ENCODE measurements around the gene VSTM1. TPM values are rescaled to one million over a fixed set of nuclear protein-coding genes. Genes with fewer than 3 reads are reported as not detected.

The VSTM1 gene
- total RNA-seq, 1 donor from 2014 or later, result not detected

- ChIA-PET CTCF (no interaction called here), POLR2A (interaction anchor here (0.6 kb wide), 1 partner anchor 63 kb away, joined by 5 read pairs; no protein-coding TSS in a partner anchor)
- no peak overlapping the region for H3K27ac Mint-ChIP-seq
- ATAC-seq (ENCODE audit: low read depth) (no peak), DNase-seq (no peak)
- peaks cover 1% of the 10 kb centered on the region for H3K27me3 Mint-ChIP-seq
- TF ChIP-seq, protein P1, sequence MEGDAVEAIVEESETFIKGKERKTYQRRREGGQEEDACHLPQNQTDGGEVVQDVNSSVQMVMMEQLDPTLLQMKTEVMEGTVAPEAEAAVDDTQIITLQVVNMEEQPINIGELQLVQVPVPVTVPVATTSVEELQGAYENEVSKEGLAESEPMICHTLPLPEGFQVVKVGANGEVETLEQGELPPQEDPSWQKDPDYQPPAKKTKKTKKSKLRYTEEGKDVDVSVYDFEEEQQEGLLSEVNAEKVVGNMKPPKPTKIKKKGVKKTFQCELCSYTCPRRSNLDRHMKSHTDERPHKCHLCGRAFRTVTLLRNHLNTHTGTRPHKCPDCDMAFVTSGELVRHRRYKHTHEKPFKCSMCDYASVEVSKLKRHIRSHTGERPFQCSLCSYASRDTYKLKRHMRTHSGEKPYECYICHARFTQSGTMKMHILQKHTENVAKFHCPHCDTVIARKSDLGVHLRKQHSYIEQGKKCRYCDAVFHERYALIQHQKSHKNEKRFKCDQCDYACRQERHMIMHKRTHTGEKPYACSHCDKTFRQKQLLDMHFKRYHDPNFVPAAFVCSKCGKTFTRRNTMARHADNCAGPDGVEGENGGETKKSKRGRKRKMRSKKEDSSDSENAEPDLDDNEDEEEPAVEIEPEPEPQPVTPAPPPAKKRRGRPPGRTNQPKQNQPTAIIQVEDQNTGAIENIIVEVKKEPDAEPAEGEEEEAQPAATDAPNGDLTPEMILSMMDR (IDR thresholded peaks at IDR 0.05), result no peak
- intact Hi-C loops (cut with micrococcal nuclease), result no loop called here
- H3K4me1 Mint-ChIP-seq, result no peaks in the 10 kb centered on the region
- no peak overlapping the region for H3K4me3 Mint-ChIP-seq
- H3K9me3 Mint-ChIP-seq, result peaks cover 11% of the 10 kb centered on the region
- no peaks in the 10 kb centered on the region for H3K36me3 Mint-ChIP-seq (ENCODE audit: low read depth)
Observed at GRCh38 chr19:54084410-54084809, 20.7 kb upstream of the VSTM1 start.

DNA sequence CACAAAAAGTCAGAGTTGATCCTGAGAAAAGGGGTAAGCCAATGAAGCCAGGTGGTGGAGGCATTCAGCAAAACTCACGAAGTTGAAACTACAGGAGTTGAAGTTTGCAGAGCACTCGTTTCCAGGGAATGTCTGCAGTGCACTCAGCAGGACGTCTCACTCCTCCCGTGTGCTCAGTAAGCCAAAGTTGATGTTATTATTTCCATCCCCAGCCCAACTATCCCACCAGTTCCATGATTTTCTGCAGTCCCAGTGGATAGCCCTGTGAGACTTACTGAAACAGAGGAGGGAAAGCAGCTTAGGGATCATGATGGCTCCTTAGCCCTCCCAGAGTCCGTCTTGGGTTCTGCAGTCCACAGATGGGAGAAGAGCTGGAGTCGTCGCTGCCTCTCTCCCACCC, 17.3 kb upstream of the VSTM1 start, which contains the start of gene TARM1:
TARM1 (minus strand) TSS at position 334 of the 400 bp plus-strand sequence; CDS start at position 309, 25 bp downstream.
- peaks cover 11% of the 10 kb centered on the region for H3K9me3 Mint-ChIP-seq
- intact Hi-C loops (cut with micrococcal nuclease), result no loop called here
- ChIA-PET POLR2A (no interaction called here), CTCF (no interaction called here)
- H3K4me1 Mint-ChIP-seq, result no peaks in the 10 kb centered on the region
- H3K27me3 Mint-ChIP-seq, result no peaks in the 10 kb centered on the region
- ATAC-seq (ENCODE audit: low read depth), result no peak
- H3K4me3 Mint-ChIP-seq, result no peak within 1 kb of the TSS
- H3K36me3 Mint-ChIP-seq (ENCODE audit: low read depth), result no peaks in the 10 kb centered on the region
- DNase-seq, result no peak
- no peak within 1 kb of the TSS for H3K27ac Mint-ChIP-seq
- TF ChIP-seq, protein P1 (IDR thresholded peaks at IDR 0.05), result no peak

DNA sequence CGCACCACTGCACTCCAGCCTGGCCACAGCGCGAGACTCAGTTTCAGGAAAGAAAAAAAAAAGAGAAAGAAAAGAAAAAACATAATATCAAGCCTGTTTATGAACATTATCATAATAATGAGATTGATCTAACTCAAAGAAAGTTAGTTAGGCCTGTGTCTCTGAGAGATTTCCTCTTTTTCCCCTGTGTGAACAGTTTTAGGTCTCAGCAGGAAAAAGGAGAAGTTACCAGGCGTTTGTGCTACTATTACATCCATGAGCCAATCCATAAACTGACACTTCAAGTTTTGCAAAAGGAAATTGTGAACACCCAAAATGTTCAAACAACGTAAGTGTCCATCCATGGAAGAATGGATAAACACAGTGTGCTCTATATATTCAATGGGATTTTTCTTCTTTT, 13.6 kb upstream of the VSTM1 start:
- no peaks in the 10 kb centered on the region for H3K27me3 Mint-ChIP-seq
- no peak for DNase-seq
- peaks cover 6% of the 10 kb centered on the region for H3K9me3 Mint-ChIP-seq
- ATAC-seq (ENCODE audit: low read depth), result no peak
- no peak overlapping the region for H3K4me3 Mint-ChIP-seq
- TF ChIP-seq, protein P1 (IDR thresholded peaks at IDR 0.05), result no peak
- H3K36me3 Mint-ChIP-seq (ENCODE audit: low read depth), result no peaks in the 10 kb centered on the region
- CTCF ChIA-PET, result no interaction called here
- intact Hi-C loops (cut with micrococcal nuclease), result no loop called here
- POLR2A ChIA-PET, result no interaction called here
- H3K27ac Mint-ChIP-seq, result no peak overlapping the region
- no peaks in the 10 kb centered on the region for H3K4me1 Mint-ChIP-seq

- no peak overlapping the region for H3K27ac Mint-ChIP-seq
- intact Hi-C loops (cut with micrococcal nuclease), result no loop called here
- no peak for DNase-seq
- H3K27me3 Mint-ChIP-seq, result no peaks in the 10 kb centered on the region
- H3K4me1 Mint-ChIP-seq, result no peaks in the 10 kb centered on the region
- POLR2A ChIA-PET, result no interaction called here
- H3K9me3 Mint-ChIP-seq, result no peaks in the 10 kb centered on the region
- no peaks in the 10 kb centered on the region for H3K36me3 Mint-ChIP-seq (ENCODE audit: low read depth)
- ATAC-seq (ENCODE audit: low read depth), result no peak
- TF ChIP-seq, protein P1 (IDR thresholded peaks at IDR 0.05), result no peak
- no peak overlapping the region for H3K4me3 Mint-ChIP-seq
- CTCF ChIA-PET, result no interaction called here
Observed at GRCh38 chr19:54074851-54075250, 11.2 kb upstream of the VSTM1 start.

DNA sequence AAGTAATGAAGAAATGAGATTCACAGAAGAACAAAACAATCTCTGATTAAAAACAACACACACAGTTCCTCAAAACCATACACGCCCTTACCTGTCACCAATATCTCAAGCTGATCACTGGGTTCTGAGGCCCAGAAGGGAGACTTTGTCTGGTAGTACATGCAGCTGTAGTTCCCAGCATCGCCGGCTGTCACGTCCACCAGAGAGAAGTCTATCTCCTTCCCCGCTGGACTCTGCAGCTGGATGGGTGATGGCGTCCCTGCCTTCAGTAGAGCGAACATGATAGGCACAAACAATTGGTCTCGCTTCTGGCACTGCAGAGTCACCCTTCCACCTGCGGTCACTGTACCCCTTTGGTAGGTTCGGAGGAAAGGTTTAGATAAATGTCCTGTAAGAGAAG, 10.1 kb upstream of the VSTM1 start:
- CTCF ChIA-PET, result no interaction called here
- H3K27me3 Mint-ChIP-seq, result no peaks in the 10 kb centered on the region
- no peaks in the 10 kb centered on the region for H3K36me3 Mint-ChIP-seq (ENCODE audit: low read depth)
- DNase-seq, result no peak
- intact Hi-C loops (cut with micrococcal nuclease), result no loop called here
- no peak for ATAC-seq (ENCODE audit: low read depth)
- no peak overlapping the region for H3K27ac Mint-ChIP-seq
- H3K4me1 Mint-ChIP-seq, result no peaks in the 10 kb centered on the region
- peaks cover 7% of the 10 kb centered on the region for H3K9me3 Mint-ChIP-seq
- no peak overlapping the region for H3K4me3 Mint-ChIP-seq
- POLR2A ChIA-PET, result interaction anchor here (0.6 kb wide), 1 partner anchor 287 kb away, joined by 4 read pairs; no protein-coding TSS in a partner anchor
- TF ChIP-seq, protein P1 (IDR thresholded peaks at IDR 0.05), result no peak

All from activated B cell treated with CpG ODN at 0.5 μM for 24 hours (primary cell).